ENCODE data around the gene ATG5.
"Not testable (repeated sequence)": the region's sequence is repeated elsewhere in the genome, so short reads cannot be mapped to it uniquely, and the experiment has no call there.

Gene ATG5

GRCh38 chr6:106256201-106256968, 69.2 kb downstream of the ATG5 start:
- no peak for DNase-seq

GRCh38 chr6:106255306-106255705, 70.3 kb downstream of the ATG5 start:
- no peak for DNase-seq

GRCh38 chr6:106254636-106255035, 70.9 kb downstream of the ATG5 start:
- no peak for DNase-seq

GRCh38 chr6:106253731-106254130, 71.8 kb downstream of the ATG5 start:
- DNase-seq: no peak

- no peak for DNase-seq
Measured at GRCh38 chr6:106253172-106253571, 72.4 kb downstream of the ATG5 start.

GRCh38 chr6:106252687-106253086, 72.9 kb downstream of the ATG5 start:
- no peak for DNase-seq

GRCh38 chr6:106251531-106252255, 73.9 kb downstream of the ATG5 start:
- DNase-seq: not testable (repeated sequence)

- no peak for DNase-seq
Measured at GRCh38 chr6:106250953-106251352, 74.6 kb downstream of the ATG5 start.

- no peak for DNase-seq
Measured at GRCh38 chr6:106249658-106250057, 75.9 kb downstream of the ATG5 start.

GRCh38 chr6:106247733-106248132, 77.8 kb downstream of the ATG5 start:
- no peak for DNase-seq

- no peak for DNase-seq
Measured at GRCh38 chr6:106247293-106247692, 78.3 kb downstream of the ATG5 start.

GRCh38 chr6:106244931-106245330, 80.6 kb downstream of the ATG5 start:
- no peak for DNase-seq

GRCh38 chr6:106244521-106244920, 81.0 kb downstream of the ATG5 start:
- DNase-seq: no peak

GRCh38 chr6:106243261-106243660, 82.3 kb downstream of the ATG5 start:
- no peak for DNase-seq

GRCh38 chr6:106241498-106241897, 84.1 kb downstream of the ATG5 start:
- no peak for DNase-seq

GRCh38 chr6:106237286-106237685, 88.3 kb downstream of the ATG5 start:
- DNase-seq: no peak

- DNase-seq: not testable (repeated sequence)
Measured at GRCh38 chr6:106229876-106230445, 95.6 kb downstream of the ATG5 start.

GRCh38 chr6:106227612-106228507, 97.7 kb downstream of the ATG5 start:
- DNase-seq: no peak

- DNase-seq: no peak
Measured at GRCh38 chr6:106226676-106227075, 98.9 kb downstream of the ATG5 start.

- DNase-seq: no peak
Measured at GRCh38 chr6:106225581-106225980, 100.0 kb downstream of the ATG5 start.

GRCh38 chr6:106223300-106223930, 102.1 kb downstream of the ATG5 start:
- peak; percentile 44 for DNase-seq

GRCh38 chr6:106220485-106220884, 105.1 kb downstream of the ATG5 start:
- DNase-seq: no peak
